ENCODE results near the gene MYL6.

The MYL6 gene

DNA sequence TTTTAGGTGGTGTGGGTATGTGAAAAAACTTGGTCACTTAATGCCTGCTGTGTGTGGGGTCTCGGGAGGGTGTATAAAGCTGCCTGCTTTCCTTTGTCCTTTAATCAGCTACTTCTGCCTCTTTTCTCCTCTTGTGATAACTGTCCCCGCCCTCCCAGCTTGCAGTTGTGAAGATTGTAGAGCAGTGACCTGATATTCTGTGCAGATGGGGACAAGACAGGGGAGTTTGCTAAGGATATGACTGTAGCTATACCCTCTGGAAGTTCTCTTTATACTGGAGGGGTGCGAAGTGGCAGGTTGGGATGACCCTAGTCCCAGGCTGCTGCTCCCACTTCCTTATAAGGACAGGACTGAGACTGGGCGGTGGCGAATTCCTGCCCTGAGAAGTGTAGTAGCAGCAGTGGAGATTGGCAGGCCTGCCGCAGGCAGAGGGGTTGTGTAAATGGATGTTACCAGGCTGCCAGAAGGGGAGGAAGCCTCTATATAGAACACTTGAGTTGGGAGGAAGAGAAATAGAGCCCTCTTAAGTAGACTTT is 835 bp downstream of the MYL6 start:
- DNase-seq = no peak

DNA sequence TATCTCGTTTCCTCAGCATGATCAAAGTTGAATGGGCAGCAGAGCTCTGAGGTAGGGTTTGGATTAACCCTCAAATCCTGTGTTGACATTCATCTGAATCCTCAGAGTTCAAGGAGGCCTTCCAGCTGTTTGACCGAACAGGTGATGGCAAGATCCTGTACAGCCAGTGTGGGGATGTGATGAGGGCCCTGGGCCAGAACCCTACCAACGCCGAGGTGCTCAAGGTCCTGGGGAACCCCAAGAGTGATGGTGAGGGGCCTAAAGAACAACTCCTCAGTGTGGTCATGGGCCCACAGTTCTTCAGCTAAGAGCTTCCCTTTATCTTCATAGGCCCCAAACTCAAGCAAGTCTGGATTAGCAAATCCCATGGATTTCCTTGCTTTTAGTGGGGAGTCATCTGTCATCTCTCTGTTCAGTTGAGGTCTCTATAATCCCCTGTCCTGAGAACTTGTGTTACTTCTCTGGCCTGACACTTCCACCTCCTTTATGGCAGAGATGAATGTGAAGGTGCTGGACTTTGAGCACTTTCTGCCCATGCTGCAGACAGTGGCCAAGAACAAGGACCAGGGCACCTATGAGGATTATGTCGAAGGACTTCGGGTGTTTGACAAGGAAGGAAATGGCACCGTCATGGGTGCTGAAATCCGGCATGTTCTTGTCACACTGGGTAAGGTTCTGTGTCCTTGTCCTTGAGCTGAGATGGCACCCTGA is 1.5 kb downstream of the MYL6 start:
- DNase-seq = no peak

DNA sequence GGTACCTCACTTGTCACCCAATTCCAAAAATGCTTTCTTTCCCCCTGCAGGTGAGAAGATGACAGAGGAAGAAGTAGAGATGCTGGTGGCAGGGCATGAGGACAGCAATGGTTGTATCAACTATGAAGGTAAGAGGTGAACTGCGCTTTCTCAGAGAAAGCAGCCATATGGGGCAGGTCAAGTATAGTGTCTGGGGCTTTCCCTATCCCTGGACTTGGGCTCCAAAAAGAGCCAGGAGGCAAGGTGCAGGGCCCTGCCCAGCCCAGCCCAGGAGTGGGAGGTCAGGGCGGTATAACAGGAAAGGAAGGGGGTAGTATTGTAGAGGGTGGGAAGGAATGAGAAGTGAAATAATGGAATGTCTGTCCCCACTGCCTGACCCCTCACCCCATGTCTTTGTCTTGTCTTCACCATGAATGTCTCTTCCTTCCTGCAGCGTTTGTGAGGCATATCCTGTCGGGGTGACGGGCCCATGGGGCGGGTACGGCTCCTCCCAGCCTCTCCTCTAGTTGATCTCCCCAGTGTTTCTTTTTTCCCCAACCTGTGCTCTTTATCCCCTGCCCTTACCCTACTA is 2.1 kb downstream of the MYL6 start:
- peak; percentile 45 for DNase-seq

DNA sequence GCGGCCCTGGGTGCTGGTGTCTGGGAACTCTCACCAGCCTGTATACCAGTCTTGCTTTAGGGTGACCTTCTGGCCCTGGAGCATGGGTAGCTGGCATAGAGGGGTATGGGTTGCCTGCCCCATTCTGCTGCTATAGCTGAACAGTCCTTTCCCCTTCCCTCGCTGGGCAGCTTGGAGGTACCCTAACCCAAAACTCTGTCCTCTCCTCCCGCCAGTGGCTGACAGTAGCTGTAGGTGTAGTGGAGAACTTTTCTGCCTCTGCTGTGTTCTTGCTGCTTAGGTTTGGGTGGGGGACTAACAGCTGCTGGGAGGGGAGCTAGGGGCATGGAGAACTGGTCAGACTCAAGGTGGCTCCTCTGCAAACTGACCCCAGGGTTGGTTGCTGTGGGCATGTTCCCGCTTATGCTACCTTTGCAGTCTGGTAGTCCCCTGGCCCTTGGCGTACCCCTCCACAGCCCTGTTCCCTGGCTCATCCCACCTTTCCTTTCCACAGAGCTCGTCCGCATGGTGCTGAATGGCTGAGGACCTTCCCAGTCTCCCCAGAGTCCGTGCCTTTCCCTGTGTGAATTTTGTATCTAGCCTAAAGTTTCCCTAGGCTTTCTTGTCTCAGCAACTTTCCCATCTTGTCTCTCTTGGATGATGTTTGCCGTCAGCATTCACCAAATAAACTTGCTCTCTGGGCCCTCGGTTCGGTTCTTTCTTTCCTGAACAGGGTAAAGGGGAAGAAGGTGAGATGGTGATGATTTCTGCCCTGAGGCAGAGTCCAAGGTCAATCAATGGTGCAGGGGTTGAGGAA is 2.9 kb downstream of the MYL6 start:
- DNase-seq = no peak

DNA sequence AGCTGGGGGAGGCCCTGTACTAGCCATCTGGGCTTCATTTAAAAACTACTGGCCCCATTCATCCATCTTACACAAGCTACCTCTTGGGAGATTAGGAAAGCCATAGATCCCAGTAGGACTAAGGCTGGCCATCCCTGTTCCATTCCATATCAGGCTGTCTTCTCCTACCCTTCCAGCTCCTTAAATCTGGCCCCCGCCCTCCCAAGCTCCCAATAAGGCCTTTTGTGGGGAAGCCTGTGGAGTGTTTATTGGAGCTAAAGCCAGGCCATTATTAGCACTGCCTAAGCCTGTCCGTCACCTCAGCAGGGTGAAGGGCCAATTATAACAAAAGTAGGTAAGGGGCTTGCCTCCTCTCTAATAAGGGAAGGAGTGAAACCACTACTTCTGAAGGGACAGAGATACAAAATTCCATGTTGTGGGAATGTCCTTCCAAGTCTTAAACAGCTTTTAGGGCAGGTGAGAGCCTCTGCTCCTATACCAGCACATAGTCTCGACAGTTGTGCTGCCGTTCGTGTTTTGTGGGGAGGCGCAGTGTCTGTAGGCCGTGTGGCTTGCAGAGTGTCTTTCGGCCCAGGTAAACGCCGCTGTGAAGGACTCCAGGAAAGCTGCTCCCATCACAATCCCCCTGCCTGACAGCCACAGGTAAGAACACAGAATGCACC is 3.7 kb downstream of the MYL6 start:
- no peak for DNase-seq

DNA sequence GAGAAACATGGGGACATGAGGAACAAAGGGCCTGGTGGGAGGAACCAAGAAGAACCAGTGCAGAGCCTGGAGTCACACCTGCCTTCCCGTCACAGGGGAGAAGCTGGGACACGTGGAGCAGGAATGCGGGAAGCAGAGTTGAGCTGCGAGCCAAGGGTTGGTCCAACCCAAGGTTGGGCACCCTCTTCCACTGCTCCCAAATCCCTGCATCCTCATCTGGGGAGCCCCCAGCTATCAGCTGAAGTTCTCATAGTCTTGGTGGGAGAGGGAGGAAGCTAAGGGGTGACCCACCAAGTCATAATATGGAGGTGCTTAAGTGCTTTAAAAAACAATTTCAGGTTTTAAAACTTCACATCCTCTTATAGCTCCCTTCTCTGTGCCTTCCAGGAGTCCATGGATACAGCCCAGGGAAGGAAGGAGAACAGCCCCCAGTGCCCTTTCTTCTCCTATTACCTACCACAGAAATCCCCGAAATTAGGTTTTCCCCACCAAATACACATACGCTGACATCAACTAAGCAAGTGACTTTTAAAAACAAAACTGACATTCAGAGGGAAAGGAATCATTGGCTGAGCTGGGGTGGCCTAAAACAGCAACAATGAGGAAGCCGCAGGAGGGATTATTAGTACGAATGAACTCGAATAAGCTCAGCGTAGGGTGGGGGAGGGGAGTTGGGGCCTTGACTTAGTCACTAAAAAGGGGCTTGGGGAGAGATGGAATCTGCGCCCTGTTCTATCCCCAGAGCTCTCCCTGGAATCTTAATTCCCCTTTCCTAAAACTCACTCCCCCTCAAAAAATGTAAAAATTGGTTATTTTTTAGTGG is 4.5 kb downstream of the MYL6 start:
- DNase-seq = no peak

DNA sequence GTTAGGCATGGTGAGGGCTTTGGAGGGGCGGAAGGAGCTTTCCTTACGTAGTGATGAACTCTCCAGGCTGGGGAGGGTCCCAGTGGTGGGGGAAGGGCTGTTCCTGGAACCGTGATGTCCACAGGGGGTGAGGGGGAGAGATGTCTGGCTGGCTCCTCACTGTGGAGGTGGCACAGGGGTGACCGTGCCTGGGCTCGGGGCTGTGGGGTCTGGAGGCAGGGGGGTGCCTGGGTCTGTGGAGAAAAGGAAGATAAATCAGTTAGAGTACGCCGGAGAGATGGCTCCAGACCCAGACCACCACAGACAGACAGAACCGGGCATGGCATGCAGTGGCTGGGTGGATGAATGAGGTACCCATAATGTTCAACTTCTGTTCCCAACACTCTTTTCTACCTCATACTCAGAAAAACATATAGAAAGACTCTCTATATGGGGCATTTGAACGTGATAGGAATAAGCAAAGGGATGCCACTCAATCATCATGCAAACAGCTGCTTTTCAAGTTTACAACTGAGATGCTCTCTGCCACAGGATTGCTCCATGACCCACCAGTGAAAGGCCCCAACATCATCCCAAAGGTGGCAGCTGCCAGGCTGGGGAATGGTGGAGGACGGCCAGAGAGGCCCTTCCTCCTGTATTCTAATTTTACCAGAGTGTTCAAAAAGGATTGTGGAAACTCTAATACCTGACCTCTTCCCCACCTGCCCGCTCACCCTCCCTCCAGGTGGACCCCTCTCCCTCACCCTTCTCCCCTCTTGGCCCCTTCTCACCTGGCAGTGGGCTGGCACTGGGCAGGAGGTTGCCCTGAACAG is 5.6 kb downstream of the MYL6 start:
- no peak for DNase-seq

DNA sequence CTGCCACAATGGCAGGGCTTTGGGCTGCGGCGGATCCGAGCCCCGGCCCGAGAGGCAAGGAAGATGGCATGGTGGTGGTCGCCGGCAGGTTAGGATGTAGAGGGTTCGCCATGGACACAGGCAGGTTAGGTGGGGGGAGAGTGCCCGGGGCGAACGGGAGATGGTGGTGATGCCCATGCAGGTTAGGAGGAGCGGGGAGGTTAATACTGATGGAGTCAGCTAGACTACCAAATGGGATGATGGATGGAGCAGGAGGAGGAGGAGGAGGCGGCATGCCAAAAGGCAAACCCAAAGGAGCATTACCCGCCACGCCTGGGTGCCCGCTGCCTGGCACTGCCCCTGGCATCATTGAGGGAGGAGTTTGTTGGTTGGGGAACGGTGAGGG is 6.2 kb downstream of the MYL6 start:
- no peak for DNase-seq

DNA sequence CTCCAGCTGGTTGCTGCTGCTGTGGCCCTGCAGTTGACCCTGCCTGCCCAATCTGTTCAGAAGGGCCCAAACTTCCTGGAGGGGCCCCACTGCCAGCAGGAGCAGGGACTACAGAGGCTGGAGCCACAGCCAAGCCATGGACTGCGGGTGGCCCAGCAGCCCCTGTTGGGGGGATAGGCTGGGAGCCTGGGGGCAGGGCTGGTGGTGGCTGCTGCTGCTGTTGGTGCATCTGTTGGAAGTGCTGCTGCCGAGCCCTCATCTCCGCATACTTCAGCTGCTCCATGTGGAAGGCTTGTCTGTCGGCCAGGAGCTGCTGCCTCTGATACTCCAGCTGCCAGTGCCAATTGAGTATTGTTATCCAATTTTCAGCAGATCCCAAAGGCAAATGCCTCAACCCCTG is 7.2 kb downstream of the MYL6 start:
- DNase-seq = no peak

DNA sequence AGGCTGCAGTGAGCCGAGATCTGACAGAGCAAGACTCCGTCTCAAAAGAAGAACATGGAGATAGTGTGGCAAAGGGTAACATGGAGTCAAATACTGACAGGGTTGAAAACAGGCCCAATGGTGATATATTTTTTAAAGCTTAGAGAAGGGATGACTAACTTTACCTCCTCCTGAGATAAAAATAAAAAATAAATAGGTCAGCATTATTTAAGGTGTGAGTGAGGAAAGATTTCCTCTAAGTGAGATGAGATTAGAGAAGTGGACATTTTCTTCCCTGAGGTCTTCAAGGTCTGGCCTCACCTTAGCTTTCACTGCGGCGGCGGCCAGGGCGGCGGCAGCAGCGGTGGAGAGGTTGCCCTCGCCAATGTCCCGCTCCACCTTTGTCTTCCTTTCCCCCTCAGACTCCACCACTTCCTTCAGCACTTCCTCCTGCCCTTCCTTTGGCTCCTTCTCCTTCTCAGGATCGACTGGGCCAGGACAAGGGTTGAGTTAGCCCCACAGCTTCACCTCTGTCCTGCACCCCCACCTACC is 11.1 kb downstream of the MYL6 start:
- no peak for DNase-seq

DNA sequence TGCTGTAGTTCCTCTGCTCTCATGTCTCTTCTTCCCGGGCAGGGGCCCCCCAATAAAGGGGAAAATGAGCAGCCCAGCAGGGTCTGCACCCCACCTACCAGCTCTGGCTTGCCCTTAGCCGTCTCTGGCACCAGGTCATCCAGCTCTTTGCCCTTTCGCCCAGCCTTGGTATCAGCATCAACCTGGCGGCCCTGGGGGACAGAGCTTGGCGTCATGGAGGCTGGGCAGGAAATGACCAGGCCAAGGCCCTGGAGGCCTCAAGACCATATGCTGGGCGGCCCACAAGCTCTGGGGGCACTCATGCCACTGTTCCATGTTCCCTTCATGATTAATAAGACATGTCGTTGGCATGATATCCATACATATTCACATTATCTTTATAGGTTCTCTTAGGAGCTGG is 14.7 kb downstream of the MYL6 start:
- no peak for DNase-seq

DNA sequence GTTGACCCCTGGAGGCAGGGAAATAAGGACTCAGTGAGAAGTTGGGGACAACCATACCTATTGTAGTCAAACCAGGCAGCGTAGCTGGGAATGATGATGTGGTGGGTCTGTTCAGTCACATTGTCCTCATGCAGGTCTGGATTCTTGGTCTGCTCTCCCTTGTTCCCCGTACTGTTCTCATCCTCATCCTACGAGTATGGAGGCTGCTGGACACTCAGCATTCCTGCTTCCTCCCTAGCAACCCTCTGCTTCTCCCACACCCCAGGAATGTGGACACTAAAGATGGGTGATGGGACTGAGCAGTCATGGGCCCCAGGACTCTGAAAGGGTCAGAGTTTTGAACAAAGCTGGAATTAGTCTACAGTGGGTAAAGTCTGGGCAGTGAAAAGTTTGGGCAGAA is 20.2 kb downstream of the MYL6 start:
- no peak for DNase-seq

DNA sequence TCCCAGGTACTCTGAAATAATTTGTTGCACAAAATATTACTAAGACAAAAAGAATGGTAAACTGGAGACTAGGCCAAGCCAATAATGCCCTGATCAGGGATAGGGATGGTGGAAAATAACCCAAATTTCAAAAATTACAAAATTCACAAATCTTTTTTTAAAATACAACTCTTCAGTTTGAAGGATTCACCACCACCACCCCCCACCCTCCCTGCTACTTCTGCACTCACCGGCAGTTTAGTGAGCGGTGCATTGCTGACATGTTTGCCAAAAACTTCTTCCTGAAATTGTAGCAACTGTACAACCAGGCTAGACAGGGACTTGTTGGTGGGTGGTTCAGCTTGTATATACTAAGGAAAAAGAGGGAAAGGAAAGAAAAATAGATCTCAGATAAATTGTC is 28.8 kb downstream of the MYL6 start:
- DNase-seq = no peak

DNA sequence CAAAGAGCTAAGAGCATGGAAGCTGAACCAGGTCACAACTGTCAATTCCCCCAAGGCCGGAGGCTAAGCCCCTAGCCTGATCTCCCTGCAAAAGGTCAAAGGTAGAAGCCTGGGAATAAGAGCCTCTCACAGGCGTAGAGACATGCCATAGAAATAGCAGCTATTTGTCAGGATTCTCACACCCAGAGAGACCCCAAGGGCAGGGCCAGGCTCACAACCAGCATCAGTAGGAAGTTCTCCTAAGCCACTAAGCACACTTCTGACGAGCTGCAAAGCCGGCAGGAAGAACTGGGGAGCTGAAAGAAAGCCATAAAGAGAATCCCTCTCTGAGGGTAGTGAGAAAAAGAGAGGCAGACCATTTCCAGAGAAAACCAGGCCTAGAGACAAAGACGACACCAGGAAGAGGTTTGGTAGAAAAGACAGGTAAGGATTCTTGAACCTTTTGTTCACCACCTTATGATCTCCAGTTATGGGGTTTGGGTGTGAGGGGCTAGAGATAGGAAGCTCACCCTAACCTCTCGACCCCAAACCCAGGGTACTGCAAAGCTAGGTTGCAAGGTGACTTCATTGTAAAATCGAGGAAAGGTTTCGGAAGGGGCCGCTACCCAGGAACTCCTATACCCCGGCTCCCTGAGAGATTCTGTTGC is 30.1 kb downstream of the MYL6 start:
- DNase-seq = no peak

DNA sequence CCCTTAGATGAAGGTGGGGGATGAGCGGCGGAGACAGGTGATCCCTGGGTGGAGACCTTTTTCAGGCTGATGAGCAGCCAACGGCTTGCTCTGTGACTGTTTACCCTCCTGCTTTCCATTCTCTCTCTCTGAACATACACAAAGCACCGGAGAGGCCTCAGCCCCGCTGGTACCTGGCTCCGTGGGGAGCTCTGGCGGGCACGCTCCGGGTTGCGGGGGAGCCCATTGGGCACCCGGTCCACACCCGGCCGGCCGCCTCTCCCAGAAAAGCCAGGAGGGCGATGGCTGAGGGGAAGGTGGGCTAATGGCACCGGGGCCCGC is 30.6 kb downstream of the MYL6 start:
- DNase-seq = no peak

DNA sequence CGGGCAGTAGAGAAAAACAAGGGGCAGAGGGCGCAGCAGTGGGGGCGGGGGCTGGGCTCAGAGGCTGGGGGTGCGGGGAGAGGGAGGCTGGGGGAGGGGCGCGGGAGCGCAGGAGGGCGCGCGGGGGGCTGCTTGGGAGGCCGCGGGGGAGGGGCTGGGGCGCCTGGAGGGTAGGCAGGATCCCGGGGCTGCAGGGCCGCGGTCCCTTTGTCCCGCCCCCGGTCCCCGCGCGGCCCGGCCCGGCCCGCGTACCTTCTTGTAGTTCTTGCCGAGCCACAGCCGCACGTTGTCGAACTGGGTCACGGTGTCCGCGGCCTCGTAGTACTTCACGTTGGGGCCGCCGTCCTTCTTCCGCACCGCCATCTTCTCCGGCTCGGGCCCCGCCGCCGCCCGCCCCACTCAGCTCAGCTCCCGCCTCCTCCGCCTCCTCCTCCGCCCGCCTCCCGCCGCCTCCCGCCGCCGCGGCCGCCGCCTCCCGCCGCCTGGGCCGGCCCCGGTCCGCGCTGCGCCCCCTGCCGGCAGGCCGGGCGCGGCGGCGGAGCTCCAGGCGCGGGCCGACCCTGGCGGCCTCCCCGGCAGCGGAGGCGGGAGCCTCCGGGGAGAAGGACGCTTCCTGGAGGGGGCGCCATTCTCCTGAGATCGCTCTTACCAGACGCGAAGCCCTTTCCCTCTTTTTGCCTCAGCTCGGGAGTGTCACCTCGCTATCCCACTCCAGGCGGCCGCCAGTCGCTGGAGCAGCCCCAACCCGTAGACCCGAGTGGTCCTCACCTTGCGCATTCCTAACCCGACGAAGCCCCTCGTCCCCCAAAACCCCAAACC is 31.1 kb downstream of the MYL6 start, which contains the start of gene SMARCC2:
TSS of gene SMARCC2 (minus strand) at position 385 of the 819 bp plus-strand sequence. CDS start at position 363, 22 bp downstream.
- peak; percentile 82 for DNase-seq

DNA sequence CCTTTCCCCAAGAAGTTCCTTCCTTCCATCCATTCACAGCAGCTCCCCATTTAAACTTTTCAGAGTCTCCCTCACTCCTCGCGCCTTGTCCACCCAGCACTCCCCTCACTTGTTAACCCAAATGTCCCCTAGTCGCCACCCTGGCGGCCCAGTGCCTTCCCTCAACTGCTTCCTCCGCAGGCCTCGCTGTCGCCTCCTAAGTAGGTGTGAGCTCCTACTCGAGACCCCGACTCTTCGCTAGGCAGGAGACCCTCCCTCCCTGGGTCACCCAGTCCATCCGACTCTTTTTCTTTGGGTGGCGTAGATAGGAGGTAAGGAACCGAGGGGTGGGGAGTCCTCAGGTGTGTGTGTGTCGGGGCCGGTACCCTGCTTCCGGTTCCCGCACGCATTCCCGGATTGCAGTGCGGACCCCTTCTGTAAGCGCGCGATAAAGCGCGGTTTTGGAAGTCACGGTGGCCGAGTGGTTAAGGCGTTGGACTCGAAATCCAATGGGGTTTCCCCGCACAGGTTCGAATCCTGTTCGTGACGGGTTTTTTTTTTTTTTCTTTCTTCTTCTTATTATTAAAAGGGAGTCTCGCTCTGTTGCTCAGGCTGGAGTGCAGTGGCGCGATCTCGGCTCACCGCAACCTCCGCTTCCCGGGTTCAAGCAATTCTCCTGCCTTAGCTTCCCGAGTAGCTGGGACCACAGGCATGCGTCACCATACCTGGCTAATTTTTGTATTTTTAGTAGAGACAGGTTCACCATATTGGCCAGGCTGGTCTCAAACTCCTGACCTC is 31.9 kb downstream of the MYL6 start:
- peak; percentile 36 for DNase-seq

DNA sequence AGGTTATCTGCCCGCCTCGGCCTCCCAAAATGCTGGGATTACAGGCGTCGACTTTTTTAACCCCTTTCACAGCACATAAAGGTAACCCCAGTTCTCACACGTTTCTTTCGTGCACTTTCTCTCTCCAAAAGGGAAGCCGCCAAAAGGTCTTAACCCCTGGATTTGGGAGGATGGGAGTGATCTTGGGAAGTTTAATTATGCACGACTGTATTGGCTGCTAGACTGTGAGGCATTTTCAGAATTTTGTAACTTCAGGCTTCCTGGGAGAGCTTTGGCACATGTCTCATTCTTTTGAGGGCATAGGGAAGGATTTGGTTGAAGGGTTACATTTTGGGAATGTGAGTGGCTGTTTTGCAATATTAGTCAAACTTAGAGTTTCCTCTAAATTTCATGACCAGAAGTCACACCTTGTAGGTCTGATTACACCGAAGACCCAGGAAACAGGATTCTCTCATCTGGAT is 32.6 kb downstream of the MYL6 start:
- no peak for DNase-seq

DNA sequence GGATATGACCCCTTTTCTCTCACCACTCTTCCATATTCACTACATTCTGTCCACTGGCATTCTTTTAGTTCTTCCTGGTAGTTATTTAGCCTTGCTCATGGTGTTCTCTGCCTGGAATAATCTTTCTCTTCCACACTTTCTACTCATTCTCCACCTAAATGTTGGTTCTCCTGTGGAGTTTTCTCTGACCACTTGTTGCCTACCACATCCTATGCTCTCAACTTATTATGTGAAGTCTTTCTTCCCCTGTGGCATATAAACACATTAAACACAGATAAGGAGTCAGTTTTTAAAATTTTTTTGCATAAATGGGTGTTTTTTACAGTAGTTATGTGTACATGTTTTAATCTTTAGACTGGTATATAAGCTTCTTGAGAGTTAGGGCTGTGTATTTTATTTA is 34.4 kb downstream of the MYL6 start:
- no peak for DNase-seq
